ENCODE data around the gene CFAP97D2.
"Not testable (repeated sequence)": the region's sequence is repeated elsewhere in the genome, so short reads cannot be mapped to it uniquely, and the experiment has no call there.

Gene CFAP97D2

DNA sequence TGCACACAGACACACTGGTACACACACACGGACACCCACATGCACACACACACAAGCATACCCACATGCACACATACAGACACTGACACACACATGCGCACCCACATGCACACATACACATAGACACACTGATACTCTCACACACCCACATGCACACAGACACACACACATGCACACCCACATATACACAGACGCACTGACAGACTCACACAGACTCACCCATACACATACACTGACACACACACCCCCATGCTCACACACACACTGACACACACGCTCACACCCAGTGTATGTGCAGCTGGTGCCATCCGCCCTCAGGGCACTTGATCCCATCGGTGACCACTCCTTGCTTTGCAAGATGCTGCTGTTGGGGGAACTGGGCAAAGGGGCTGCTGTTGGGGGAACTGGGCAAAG lies 36.9 kb upstream of the CFAP97D2 start:
- in situ Hi-C loops (cut with HindIII; ENCODE audit: low pct_ligation_motif_present, low pct_unique_long_range_greater_than_20kb, low sequenced_read_pairs): no loop called here
- DNase-seq: no peak

DNA sequence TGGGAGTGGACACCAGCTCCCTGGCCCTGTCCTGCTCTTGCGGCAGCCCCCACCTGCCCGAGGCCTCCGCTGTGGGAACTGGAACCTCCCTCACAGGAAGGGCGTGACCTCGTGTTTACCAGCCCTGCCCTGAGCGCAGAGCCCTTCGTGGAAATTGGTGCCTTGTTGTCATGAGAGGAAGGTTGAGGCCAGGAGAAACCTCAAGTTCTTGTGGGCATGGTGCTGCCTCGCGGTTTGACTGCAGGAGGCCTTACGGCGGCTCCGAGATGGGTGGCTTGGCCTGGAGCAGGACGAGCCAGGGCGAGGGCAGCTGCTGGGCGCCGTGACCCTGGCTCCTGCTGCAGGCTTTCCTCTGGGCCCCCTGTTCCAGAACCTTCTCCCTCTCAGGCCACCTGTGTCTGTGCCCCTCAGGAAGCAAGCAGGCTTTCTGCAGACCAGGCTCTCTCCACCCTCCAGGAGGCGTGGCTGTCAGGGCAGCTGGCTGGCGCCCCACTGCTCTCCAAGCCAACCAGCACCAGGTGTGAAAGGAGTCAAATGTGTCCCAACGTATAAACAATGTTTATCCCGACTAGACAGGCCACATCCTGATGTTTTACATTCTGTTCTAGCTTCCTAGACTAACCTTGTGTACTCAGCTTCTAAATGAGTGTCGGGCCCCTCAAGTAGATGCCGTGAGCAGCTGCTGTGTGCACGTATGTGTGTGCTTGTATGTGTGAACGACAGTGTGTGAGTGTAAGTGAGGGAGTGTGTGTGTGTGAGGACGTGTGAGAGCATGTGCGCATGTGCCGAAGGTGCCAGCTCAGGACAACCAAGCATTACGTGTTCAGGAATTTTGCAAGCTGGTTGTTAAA lies 36.2 kb upstream of the CFAP97D2 start:
- no peak for DNase-seq
- in situ Hi-C loops (cut with HindIII; ENCODE audit: low pct_ligation_motif_present, low pct_unique_long_range_greater_than_20kb, low sequenced_read_pairs): no loop called here

DNA sequence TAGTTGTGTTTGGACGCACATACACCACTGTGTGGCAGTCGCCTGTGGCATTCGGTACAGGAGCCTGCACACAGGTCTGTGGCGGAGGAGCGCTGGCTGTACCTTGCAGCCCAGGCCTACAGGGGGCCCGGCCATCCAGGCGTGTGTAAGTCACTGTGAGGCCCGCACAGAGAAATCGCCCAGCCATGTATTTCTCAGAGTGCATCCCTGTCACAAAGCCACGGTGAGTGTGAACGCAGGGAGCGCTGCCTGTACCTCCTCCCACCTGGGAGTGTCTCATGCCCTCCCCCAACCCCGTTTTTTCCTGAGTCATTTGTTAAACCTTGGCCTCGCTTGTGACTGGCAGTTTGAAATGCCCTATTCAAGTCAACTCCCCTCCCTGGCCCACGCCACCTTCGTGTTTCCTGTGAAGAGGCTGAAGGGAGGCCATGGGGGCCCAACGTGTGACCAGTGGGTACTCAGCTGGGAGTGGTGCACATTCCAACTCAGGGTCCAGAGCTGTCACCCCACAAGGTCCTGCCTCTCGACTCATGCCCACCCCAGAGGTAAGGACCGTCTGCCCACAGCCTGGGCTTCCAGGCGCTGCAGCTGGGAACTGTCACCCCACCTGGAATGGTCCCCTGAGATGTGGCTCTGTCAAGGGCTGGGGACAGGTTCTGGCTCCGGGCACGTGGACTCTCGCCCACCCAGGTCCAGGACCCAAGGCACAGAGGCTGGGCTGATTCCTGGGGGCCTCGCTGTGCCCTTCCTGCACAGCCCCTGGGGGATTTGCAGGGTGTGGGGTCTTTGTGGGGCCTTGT lies 35.1 kb upstream of the CFAP97D2 start:
- DNase-seq: no peak
- in situ Hi-C loops (cut with HindIII; ENCODE audit: low pct_ligation_motif_present, low pct_unique_long_range_greater_than_20kb, low sequenced_read_pairs): no loop called here

DNA sequence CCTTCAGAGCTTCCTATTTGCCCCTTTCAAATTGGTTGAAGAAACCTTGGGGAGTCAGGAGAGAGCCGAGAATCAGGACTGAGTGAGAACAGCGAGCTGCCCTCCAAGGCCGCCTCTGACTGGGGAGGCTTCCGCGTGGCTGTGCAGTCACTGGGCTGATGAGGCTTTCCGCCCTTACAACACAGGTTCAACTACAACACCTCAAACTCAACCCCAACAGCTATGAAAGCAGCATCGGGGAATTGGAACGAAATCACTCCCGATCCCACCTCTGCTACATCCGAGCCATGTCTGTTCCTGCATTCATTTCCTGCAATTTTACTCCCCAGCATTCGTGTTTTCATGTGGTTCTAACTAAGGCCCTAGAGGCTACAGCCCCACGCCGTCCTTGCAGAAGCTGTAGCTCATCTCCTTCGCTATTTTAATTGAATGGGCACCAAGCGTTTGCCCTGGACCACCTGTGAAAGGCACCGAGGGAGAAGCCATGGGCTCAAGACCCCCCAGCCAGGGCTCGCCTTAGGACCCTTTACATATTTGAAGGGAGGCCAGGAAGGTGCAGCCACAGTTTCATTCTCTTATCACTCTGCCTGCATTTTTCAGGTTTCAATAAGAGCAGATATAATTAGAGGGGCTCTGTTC lies 34.3 kb upstream of the CFAP97D2 start:
- in situ Hi-C loops (cut with HindIII; ENCODE audit: low pct_ligation_motif_present, low pct_unique_long_range_greater_than_20kb, low sequenced_read_pairs): no loop called here
- no peak for DNase-seq

DNA sequence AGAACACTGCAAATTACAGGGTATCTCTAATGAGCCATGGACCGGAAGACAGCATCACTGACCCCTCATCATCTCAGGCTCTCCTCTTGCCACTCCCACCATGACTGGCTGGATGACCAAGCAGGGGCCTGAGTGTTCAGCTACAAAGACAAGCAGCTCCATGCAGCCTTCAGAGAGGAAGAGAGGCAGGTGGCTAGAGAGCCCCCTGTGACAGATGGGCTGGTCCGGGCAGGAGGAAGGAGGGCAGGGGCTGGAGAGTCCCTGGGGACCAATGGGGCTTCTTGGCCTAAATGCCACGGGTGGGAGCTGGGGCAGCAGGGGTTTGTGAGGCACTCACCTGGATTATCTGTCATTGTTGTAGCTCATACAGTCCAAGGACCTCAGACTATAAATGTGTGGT lies 33.8 kb upstream of the CFAP97D2 start:
- DNase-seq: no peak
- in situ Hi-C loops (cut with HindIII; ENCODE audit: low pct_ligation_motif_present, low pct_unique_long_range_greater_than_20kb, low sequenced_read_pairs): no loop called here

DNA sequence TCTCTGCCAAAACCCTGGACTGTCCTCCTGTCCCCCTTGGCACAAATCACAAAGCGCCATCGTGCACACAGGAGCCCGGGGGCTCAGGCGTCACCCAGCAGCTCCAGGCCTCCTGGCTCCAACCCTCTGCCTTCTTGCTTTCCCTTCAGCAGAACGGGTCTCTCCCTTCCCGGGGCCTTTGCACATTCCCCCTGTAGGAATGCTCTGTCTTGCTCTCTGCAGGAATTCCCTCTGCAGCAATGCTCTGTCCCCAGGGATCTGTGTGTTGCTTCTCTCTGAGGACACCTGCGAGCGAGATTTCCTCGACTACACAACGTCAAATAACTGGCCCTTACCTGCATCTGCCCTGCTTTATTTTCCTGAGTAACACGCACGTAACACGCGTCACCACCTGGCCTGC lies 33.3 kb upstream of the CFAP97D2 start:
- in situ Hi-C loops (cut with HindIII; ENCODE audit: low pct_ligation_motif_present, low pct_unique_long_range_greater_than_20kb, low sequenced_read_pairs): no loop called here
- DNase-seq: no peak

DNA sequence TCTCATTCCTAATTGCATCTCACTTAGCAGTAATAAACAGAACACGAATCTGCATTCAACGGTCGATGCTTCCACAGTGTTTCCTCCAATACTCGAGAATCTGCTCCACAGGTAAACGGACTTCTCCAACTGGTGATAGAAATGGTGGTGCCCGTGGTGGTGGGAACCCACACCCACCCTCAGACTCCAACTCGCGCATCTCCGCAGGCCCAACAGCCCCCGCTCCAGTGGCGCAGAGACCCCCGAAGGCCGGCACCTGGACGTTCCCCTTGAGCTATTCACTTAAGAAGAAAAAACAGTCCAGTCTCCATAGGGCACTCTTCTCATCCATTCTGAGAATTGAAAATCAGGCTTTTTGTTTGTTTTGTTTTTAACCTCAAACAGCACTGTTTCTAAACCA lies 32.9 kb upstream of the CFAP97D2 start:
- in situ Hi-C loops (cut with HindIII; ENCODE audit: low pct_ligation_motif_present, low pct_unique_long_range_greater_than_20kb, low sequenced_read_pairs): no loop called here
- no peak for DNase-seq

DNA sequence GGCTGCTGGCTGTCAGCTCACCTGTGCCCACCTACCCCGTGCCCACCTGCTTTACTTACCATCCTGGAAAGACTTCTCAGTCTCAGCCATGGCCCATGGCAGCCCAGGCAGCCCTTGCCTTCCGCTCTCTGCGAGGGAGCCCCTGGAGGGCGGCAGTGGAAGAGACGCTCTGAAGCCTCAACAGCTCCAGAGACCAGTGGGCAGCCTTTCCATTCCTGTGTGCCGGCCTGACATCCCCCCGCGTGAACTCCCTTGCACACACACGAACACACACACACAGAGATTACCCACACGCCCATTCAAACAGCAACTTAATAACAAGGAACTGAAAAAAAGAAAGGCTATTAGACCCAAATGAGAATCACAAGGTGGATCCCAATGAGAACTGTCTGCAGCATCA lies 32.4 kb upstream of the CFAP97D2 start:
- DNase-seq: peak; percentile 8

DNA sequence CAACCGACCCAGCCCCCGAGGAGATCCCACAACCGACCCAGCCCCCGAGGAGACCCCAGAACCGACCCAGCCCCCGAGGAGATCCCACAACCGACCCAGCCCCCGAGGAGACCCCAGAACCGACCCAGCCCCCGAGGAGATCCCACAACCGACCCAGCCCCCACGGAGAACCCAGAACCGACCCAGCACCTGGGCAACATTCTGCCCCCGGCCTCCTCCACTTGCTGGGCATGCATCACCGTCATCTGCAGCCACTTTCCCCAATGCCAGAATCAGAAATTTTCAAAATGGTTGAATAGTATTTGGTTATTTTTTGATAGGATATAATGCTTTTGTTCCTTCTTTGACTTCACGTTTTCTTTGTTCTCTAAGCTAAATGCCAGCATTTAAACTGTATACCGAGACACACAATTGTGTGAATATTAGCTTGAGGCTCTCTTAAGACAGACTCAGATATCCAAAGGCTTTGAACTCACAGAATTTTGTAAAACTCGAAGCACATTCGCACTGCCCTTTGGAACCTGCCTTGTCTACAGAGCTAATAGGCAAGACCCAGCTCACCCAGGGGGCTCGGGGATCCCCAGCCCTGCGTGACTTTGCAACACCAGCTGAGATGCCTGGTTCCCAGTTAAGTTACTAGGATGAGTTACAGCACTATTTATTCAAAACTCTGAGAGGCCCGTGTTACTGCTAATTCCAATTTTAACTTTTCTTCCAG lies 31.1 kb upstream of the CFAP97D2 start:
- DNase-seq: no peak
- in situ Hi-C loops (cut with HindIII; ENCODE audit: low pct_ligation_motif_present, low pct_unique_long_range_greater_than_20kb, low sequenced_read_pairs): no loop called here

More for the DNA sequence above, 32.4 kb upstream of the CFAP97D2 start:
- in situ Hi-C loops (cut with HindIII; ENCODE audit: low pct_ligation_motif_present, low pct_unique_long_range_greater_than_20kb, low sequenced_read_pairs): no loop called here

DNA sequence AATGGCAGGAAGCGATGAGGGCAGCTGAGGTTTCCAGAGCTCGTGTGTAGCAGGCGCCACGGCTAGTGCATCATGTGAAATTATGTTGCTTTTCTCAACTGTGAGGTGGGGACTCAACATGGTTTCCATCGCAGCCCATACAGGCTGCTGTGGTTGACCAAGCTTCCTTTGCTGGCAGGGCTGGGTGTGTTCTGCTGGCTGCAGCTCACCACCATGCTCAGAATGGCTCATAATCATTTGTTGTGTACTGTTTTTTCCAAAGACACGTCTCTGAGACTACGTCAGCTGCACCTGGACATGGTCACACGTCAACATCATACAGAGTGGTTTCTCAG lies 30.6 kb upstream of the CFAP97D2 start:
- no peak for DNase-seq
- in situ Hi-C loops (cut with HindIII; ENCODE audit: low pct_ligation_motif_present, low pct_unique_long_range_greater_than_20kb, low sequenced_read_pairs): no loop called here

DNA sequence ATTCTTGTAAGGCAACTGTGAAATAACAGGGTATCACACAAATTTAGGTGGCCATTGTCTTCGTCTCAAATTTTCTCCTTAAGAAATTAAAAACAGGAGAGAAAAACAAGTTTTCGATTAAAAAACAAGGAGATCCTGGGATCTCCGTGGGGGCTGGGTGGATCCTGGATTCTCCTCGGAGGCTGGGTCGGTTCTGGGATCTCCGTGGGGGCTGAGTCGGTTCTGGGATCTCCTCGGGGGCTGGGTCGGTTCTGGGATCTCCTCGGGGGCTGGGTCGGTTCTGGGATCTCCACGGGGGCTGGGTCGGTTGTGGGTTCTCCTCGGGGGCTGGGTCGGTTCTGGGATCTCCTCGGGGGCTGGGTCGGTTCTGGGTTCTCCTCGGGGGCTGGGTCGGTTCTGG lies 30.2 kb upstream of the CFAP97D2 start:
- in situ Hi-C loops (cut with HindIII; ENCODE audit: low pct_ligation_motif_present, low pct_unique_long_range_greater_than_20kb, low sequenced_read_pairs); DNase-seq: not testable (repeated sequence)

DNA sequence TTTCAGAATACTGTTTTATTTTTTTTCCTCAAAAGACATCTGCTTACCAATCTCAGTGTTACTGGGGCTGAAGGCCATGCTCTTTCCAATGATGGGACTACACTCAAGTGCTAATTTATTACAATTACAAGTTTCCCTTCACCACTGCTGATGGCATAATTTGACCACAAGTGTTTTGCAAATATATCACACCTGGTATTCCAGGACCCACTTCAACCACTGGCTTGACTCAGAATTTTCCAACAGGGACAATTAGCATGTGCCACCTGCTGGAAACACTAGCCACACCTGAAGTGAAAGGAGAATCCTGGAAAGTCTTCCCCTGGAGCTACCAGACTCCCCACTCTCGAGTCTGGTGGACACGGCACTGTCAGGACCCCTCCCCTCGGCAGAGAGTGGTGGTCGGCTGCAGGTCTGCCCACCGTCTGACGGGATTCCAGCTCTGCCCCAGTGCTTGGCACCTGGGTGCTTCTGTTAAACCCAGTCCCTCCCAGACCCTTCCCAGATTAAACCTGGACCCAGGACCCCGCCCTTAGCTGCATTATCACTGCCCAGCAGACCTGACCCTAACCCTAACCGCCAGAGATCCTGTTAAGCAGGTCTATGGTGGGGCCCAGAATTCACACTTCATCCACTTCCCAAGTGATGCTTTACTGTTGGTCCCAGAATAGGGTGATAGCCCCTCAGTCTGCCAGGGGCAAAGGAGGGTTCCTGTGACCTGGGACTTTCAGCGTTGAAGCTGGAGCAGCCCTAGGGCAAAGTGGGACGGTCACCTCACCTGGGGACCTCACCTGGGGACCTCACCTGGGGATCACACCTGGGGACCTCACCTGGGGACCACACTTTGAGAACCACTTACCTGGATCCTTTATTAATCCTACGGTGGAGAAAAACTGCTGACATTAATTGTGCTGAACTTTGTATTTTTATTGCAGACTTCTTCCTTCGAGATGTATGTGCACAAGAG lies 29.0 kb upstream of the CFAP97D2 start:
- in situ Hi-C loops (cut with HindIII; ENCODE audit: low pct_ligation_motif_present, low pct_unique_long_range_greater_than_20kb, low sequenced_read_pairs): no loop called here

DNA sequence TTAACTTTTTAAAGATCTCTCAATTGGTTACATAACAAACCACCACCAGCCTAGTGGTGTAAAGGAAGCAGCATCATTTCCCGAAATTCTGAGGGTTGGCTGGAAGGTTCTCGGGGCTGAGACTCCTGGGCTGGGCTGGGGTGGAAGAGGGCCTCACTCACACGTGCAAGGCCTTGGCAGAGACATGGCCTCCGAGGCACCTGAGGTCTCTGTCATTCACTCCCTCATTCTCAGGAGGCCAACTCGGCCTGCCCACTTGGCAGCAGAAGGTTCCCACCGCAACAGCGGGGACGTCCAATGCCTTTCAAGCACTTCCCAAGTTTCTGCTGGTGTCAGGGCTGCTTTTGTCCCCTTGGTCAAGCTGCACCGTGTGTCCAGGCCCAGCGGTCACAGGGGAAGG lies 28.0 kb upstream of the CFAP97D2 start:
- DNase-seq: no peak
- in situ Hi-C loops (cut with HindIII; ENCODE audit: low pct_ligation_motif_present, low pct_unique_long_range_greater_than_20kb, low sequenced_read_pairs): no loop called here

More for the DNA sequence above, 29.0 kb upstream of the CFAP97D2 start:
- DNase-seq: no peak

DNA sequence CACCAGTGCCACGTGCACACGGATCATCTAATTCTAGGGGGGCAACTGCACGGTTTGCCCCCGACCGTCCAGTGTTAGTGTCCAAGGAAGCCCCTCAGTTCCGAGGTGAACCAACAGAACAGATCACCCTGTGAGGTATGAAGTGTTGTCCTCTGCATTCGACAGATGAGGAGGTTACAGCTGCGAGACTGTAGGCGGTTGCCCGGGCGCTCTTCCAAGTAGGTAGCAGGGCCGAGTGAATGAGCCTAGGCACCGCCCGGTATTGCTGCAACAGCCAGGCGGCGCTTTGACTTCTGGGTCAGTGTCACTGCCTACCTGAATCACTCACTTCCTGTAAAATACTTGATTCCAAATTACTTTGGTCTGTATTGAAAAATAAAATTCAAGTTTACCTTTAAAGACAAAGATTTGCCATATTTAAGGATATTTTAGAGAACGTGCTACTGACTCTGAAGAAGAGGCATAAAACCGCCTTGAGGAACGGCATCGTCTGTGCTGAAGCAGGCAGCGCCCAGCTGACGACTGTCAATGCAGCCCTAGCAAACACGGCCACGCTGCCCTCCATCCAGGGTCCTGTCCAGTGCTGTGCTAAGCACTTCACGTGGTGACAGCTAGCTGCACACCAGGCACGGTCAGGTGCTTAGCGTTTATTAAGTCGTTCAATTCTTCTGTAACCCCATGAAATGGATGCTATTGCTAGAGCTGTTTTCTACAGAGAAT lies 27.3 kb upstream of the CFAP97D2 start:
- in situ Hi-C loops (cut with HindIII; ENCODE audit: low pct_ligation_motif_present, low pct_unique_long_range_greater_than_20kb, low sequenced_read_pairs): no loop called here
- no peak for DNase-seq

DNA sequence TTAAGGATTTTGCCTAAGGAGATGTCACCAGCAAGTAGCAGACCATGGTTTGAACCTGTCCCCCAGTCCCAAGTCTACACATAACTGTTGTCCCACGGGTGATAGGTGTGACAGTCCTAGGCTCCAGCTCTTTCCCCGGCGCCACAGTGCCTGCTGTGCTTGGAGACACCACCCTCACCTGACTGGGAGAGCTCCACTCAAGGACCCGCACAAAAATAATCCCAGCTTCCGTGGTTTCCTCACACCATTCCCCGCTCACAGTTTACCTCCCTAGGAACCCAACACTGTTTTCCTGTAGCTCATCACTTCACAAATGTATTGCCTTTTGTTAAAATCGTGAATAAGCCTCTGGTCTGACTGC lies 26.8 kb upstream of the CFAP97D2 start:
- in situ Hi-C loops (cut with HindIII; ENCODE audit: low pct_ligation_motif_present, low pct_unique_long_range_greater_than_20kb, low sequenced_read_pairs): no loop called here
- no peak for DNase-seq

DNA sequence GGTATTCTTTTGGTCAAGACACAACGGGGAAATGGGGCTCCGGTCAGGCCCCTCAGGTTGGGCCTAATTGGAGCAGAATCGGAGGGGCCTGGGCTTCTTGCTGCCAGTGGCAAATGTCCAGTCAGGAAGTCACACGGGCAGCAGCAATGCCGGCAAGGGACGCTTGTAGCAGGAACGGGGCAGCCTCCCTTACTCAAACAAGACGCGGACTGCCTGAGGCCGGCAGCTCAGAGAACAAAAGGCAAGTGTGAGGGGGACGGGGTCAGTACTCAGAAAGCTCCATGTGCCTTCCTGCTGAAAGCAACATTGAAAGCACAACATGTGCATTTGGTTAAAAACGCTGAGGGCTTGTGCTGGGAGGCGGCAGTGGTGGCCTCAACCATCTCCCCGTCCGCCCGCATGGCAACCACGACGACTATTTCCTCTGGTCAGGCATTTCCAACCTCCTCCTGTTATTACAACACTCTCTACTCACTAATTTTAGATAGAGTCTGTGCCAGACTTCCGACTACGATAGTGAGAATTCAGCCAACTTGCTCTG lies 26.2 kb upstream of the CFAP97D2 start:
- DNase-seq: no peak
- in situ Hi-C loops (cut with HindIII; ENCODE audit: low pct_ligation_motif_present, low pct_unique_long_range_greater_than_20kb, low sequenced_read_pairs): no loop called here

DNA sequence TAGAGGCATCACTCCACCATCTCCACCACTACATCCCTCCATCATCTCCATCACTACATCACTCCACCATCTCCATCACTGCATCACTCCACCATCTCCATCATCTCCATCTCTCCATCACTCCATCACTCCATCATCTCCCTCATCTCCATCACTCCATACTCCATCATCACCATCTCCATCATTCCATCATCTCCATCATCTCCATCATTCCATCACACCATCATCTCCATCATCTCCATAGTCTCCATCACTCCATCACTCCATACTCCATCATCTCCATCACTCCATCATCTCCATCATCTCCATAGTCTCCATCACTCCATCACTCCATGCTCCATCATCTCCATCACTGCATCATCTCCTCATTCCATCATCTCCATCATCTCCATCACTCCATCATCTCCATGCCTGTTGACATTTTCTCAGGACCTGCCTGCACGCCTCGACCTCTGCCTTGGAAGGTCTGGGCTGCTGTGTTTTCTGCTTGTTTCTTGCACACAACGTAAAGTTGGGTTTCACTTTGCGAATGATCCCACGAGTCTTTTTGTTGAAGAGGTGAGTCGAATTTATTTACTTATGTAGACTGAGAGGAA lies 25.5 kb upstream of the CFAP97D2 start:
- no peak for DNase-seq
- in situ Hi-C loops (cut with HindIII; ENCODE audit: low pct_ligation_motif_present, low pct_unique_long_range_greater_than_20kb, low sequenced_read_pairs): no loop called here

Data from ACHN (cell line).